RWPE1 (cell line): ENCODE data around the gene ARID3A.

Experiments used
- CTCF ChIA-PET: fragments of 350-600 bp; sonication (Branson Sonifier 250); formaldehyde crosslinking; extraction: SDS; loops from one replicate; lab custom pipeline; 2021; lab: Yijun Ruan, JAX
- POLR2A ChIA-PET: fragments of 400-600 bp; formaldehyde crosslinking; extraction: SDS; loops from one replicate; lab custom pipeline; 2020; ENCODE audit warnings: antibody characterized with exemption; ENCODE audit not compliant: low non-redundant PET; lab: Yijun Ruan, JAX
- DNase-seq: peaks from one replicate; pipeline ENCODE4 v3.0.0; 2012; ENCODE audit warnings: low spot score
- H3K27ac ChIP-seq: fragments of 450-650 bp; 2 replicates; pipeline ENCODE4 v1.5.1; 2017
- TF ChIP-seq, protein P1 (sequence below): fragments of 450-650 bp; conservative IDR thresholded peaks from 2 replicates; pipeline ENCODE4 v1.5.1; 2017; ENCODE audit warnings: low read depth, mild to moderate bottlenecking

The ARID3A gene

GRCh38 chr19:944663-945241 is 18.9 kb downstream of the ARID3A start:
- H3K27ac ChIP-seq, result no peak overlapping the region
- ChIA-PET CTCF (no interaction called here), POLR2A (interaction anchor here (0.6 kb wide), 1 partner anchor 228 kb away, joined by 17 read pairs; no protein-coding TSS in a partner anchor)
- no peak for DNase-seq
- TF ChIP-seq, protein P1, sequence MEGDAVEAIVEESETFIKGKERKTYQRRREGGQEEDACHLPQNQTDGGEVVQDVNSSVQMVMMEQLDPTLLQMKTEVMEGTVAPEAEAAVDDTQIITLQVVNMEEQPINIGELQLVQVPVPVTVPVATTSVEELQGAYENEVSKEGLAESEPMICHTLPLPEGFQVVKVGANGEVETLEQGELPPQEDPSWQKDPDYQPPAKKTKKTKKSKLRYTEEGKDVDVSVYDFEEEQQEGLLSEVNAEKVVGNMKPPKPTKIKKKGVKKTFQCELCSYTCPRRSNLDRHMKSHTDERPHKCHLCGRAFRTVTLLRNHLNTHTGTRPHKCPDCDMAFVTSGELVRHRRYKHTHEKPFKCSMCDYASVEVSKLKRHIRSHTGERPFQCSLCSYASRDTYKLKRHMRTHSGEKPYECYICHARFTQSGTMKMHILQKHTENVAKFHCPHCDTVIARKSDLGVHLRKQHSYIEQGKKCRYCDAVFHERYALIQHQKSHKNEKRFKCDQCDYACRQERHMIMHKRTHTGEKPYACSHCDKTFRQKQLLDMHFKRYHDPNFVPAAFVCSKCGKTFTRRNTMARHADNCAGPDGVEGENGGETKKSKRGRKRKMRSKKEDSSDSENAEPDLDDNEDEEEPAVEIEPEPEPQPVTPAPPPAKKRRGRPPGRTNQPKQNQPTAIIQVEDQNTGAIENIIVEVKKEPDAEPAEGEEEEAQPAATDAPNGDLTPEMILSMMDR, result no peak

DNA sequence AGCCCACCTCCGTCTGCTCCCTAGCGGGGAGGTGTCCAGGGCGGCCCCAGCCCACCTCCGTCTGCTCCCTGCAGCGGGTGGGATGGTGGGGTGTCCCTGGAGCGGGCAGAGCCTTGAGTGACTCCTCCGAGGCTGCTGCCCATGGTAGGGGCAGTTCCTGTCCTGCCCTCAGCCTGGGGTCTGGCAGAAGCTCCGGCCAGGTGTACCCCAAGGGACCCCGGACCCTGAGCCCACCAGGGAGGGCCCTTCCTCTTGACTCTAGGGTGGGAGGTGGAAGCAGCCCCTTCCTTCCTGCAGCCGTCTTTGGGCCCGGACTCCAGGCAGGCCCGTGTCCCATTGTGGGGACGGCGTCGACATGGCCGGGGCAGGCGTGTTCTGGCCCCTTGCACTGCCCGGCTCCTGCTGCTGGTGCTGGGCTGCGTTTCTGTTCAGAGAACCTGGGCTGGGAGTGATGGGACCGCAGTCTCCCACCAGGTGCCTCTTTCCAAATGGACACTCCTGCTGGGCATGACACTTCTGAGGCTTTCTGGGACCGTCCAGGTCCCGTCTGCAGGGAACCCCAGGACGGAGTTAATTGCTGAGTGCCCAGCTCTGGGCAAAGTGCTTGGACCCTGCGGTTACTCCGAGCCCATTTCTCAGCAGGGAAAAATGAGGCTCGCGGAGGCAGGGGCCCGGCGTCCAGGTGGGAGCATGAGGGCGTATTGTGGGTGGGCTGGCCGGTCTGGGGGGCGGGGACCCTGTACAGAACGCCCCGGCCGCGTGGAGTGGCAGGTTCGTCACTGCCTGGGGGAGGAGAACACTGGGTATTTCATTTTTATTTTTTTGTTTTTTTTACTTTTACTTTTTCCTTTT is 19.8 kb downstream of the ARID3A start:
- no peak overlapping the region for H3K27ac ChIP-seq
- ChIA-PET POLR2A (no interaction called here), CTCF (no interaction called here)
- DNase-seq, result no peak
- TF ChIP-seq, protein P1, result no peak

DNA sequence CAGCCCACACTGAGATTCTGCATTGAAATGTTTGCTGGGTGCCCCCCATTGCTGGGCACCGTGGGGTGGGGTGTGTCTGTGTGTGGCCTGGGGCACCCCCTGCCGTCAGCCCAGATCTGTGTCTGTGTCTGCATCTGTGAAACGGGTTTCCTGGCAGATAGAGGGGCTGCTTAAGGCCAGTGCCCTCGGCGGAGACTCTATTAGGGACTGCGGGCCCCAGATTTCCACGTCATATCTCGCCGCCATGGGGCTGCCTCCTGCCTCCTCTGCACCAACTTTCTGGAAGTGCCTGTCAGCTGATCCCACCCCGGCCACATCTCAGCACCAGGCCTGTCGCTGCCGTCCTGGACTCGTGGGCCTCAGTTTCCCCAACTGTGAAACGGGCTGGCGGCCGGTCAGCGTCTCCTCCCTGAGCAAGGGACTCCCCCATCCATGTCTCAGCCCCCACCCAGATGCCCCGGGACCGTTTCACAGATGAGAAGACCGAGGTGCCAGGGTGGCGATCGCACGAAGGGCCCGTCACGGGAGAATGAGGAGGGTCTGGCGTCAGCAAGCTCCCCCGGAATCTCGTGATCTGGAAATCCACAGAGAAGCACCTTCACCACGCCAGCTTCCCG is 21.4 kb downstream of the ARID3A start:
- ChIA-PET POLR2A (no interaction called here), CTCF (no interaction called here)
- H3K27ac ChIP-seq, result no peak overlapping the region
- no peak for DNase-seq
- TF ChIP-seq, protein P1, result no peak

- no peak for DNase-seq
- TF ChIP-seq, protein P1, result no peak
- ChIA-PET POLR2A (interaction anchor here (0.6 kb wide), 1 partner anchor 50 kb away, joined by 5 read pairs; no protein-coding TSS in a partner anchor), CTCF (interaction anchor here (0.6 to 0.8 kb wide), 2 partner anchors 14 to 280 kb away, joined by 3 to 6 read pairs; no protein-coding TSS in a partner anchor)
- H3K27ac ChIP-seq, result no peak overlapping the region
These were observed 22.1 kb downstream of the ARID3A start for GRCh38 chr19:947707-948539.

DNA sequence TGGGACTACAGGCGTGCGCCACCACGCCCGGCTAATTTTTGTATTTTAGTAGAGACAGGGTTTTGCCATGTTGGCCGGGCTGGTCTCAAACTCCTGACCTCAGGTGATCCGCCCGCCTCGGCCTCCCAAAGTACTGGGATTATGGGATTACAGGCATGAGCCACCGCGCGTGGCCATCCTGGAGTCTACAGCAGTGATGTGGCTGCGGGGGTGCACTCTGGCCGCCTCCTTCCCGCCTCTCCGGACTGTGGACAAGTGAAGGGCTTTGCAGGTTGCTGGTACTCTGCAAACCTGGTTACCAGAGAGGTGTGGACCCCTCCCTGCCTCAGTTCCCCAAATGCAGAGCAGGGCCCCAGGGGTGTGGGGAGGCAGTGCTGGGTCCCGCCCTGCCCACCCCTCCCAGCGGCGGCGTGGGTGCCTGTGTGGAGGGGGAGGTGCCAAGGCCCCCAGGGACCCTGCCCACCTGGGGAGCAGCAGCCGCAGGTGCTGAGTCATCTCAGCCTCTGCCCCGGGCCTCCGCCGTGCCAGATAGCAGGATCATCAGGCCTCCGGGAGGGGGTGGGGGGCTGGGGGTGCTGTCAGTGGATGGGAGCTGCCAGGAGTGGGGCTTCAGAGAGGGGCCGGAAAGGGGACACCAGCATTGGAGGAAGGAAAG is 23.1 kb downstream of the ARID3A start:
- TF ChIP-seq, protein P1, result no peak
- no peak overlapping the region for H3K27ac ChIP-seq
- ChIA-PET CTCF (interaction anchor here (0.6 to 0.8 kb wide), 2 partner anchors 13 to 281 kb away, joined by 3 to 6 read pairs; no protein-coding TSS in a partner anchor), POLR2A (no interaction called here)
- DNase-seq, result no peak
